HG03045 (cell line): ENCODE results near the gene MC1R.
"Not testable (repeated sequence)": the region's sequence is repeated elsewhere in the genome, so short reads cannot be mapped to it uniquely, and the experiment has no call there.

Experiments
- ATAC-seq: cut with Tn5 transposase; IDR thresholded peaks from one replicate; pipeline ENCODE4 v1.9.1; 2021; ENCODE audit warnings: mild to moderate bottlenecking, moderate library complexity; ENCODE audit not compliant: unreplicated experiment

MC1R gene

DNA sequence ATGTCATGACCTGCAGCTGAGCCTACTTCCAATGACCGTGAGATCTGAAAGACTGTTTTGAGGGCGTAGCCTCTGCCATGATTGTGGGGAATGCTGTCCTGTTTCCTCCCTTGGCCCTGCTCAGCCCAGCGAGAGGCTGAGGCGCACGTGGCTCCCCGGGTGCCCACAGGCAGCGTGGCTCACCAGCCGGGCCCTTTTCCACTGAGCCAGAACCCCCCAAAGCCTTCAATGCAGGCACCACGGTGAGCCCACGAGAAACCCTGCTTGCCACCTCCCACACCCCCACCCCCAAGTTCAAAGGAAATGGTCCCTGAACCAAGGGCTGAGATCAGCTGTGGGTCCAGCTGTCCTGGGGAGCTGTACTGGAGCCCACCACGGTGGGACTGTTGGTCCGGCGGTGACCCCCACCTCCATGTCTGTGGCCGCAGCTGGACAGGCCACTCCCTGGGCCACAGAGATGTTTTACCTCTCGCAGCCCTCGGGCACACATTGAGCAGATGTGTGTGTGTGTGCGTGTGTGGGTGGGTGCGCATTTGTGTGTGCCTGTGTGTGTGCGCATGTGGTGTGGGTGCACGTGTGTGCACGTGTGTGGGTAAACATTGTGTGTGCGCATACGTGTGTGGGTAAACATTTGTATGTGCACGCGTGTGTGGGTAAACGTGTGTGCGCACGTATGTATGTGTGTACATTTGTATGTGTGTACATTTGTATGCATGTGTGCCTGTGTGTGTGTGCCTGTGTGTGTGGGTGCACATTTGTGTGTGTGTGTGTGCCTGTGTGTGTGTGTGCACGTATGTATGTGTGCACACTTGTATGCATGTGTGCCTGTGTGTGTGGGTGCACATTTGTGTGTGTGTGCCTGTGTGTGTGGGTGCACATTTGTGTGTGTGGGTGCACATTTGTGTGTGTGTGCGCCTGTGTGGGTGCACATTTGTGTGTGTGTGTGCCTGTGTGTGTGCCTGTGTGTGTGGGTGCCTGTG, 5.0 kb upstream of the MC1R start:
- ATAC-seq, result no peak

DNA sequence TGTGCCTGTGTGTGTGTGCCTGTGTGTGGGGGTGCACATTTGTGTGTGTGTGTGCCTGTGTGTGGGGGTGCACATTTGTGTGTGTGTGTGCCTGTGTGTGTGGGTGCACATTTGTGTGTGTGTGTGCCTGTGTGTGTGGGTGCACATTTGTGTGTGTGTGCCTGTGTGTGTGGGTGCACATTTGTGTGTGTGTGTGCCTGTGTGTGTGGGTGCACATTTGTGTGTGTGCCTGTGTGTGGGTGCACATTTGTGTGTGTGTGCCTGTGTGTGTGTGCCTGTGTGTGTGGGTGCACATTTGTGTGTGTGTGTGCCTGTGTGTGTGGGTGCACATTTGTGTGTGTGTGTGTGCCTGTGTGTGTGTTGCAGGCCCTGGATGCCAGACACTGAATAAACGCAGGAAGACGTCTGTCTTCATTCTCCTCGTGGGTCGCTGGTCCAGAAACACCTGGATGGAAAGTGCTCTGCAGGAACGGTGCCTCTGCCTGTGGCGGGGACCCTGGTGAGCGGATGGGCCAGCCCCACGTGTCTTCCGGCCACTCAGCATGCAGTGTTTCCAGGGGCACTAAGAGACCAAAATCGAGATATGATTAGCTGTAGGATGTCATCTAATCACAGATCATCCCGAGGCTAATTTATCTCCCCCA, 3.9 kb upstream of the MC1R start:
- not testable (repeated sequence) for ATAC-seq

DNA sequence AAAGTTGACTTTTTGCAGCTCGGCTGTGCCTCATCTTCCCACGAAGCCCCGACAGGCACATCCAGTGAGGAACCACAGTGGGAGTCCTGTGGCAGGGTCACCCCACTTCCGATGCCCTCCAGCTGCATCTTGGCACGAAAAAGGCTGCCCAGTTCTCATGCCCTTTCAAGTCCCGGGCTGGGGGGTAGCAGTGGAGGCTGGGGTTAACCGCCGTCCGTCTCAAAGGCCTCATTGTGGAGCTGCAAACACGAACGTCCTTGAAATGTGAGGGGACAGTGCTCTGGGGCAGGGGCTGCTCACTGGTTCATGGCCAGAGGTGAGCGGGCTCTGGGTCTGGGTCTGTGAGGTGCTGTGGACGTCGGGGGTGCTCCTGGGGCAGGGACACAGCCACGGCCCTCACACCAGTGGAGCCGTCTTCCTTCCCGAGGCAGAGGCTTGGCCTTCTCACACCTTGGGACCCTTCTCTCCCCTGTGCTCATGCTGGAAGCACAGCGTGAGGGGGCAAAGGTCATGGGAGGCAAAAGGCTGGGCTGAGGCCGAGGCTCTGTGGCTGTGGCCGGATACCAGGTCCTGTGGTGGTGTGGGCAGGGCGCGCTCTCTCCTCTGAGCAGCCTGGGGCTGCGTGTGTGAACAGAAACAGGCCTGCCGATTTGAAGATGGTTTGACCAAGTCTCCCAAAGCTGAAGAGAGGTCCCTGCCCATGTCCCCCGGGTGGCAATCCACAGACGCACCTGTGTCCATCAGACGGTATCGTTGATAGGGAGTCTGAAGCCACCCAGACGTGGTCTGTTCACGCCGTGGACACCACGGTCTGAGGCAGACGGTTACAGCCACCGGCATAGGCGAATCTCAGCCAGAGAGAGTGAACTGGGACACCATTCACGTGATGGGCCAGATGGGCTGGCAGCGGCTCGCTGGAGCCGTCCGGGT, 3.1 kb upstream of the MC1R start:
- ATAC-seq, result no peak

DNA sequence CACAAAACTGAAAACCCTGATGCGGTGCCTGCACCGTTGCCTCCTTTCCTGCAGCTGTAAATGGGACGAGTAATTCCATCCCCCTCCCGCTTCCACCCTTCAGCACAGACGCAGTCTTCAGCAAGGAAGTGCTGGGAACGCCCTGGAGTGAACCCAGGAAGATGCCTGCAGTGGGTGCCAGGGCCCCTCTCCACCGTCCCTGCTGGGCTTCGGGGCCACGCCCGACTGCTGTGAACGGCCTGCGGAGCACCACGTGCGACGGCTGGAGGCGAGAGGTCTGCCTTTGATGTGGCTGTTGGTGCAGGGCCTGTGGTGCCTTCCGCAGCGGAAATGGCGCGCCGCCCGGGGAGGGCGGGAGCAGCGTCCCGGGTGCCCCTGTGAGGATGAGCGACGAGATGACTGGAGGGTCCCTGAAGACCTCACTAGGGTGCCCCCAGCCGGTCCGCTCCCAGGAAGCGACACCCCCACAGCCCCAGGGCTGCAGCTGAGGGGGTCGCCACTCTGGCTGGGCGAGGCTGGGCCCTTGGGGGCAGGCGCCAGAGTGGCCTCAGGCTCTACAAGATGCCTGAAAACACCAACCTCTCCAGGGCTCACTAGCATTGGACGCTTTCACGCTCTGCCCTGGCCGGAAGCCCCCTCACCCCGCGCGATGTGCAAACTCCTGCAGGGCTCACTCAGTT, 749 bp upstream of the MC1R start:
- ATAC-seq, result peak; percentile 68

DNA sequence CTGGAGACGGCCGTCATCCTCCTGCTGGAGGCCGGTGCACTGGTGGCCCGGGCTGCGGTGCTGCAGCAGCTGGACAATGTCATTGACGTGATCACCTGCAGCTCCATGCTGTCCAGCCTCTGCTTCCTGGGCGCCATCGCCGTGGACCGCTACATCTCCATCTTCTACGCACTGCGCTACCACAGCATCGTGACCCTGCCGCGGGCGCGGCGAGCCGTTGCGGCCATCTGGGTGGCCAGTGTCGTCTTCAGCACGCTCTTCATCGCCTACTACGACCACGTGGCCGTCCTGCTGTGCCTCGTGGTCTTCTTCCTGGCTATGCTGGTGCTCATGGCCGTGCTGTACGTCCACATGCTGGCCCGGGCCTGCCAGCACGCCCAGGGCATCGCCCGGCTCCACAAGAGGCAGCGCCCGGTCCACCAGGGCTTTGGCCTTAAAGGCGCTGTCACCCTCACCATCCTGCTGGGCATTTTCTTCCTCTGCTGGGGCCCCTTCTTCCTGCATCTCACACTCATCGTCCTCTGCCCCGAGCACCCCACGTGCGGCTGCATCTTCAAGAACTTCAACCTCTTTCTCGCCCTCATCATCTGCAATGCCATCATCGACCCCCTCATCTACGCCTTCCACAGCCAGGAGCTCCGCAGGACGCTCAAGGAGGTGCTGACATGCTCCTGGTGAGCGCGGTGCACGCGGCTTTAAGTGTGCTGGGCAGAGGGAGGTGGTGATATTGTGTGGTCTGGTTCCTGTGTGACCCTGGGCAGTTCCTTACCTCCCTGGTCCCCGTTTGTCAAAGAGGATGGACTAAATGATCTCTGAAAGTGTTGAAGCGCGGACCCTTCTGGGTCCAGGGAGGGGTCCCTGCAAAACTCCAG, 1.1 kb downstream of the MC1R start:
- no peak for ATAC-seq

DNA sequence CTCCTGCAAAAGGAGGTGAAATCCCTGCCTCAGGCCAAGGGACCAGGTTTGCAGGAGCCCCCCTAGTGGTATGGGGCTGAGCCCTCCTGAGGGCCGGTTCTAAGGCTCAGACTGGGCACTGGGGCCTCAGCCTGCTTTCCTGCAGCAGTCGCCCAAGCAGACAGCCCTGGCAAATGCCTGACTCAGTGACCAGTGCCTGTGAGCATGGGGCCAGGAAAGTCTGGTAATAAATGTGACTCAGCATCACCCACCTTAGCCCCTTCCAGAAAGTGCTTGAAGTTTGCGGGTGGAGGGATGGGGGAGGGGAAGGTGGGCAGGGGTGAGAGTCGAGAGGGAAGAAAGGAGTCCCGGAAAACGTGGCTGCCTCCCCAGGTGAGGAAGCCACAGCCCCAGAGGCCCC, 2.1 kb downstream of the MC1R start:
- no peak for ATAC-seq

DNA sequence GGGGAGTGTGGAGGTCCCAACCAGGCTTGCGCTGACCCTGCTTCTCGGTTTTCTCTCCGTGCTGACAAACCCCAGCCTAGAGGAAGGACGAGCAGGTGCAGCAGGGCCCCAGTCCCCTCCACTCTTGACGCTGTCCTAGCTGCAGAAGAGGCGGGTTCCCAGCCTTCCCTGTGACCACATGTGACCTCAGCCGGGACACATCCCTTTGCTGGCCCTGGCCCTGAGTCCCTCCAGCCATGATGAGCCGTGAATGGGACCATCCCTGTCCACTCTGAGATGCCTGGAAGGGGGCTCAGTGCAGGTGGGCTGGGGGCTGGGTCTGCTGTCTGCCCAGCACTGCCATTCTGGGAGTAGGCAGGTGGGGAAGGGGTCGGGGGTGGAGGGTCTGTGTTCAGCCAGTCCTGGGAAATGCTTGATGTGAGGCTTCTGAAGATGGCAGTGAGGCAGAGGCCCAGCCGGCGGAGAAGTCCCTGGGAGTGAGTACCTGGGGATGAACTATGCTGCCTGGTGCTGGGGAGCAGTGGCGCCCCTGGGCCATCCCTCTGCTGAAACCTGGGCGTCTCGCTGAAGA, 2.6 kb downstream of the MC1R start:
- no peak for ATAC-seq

DNA sequence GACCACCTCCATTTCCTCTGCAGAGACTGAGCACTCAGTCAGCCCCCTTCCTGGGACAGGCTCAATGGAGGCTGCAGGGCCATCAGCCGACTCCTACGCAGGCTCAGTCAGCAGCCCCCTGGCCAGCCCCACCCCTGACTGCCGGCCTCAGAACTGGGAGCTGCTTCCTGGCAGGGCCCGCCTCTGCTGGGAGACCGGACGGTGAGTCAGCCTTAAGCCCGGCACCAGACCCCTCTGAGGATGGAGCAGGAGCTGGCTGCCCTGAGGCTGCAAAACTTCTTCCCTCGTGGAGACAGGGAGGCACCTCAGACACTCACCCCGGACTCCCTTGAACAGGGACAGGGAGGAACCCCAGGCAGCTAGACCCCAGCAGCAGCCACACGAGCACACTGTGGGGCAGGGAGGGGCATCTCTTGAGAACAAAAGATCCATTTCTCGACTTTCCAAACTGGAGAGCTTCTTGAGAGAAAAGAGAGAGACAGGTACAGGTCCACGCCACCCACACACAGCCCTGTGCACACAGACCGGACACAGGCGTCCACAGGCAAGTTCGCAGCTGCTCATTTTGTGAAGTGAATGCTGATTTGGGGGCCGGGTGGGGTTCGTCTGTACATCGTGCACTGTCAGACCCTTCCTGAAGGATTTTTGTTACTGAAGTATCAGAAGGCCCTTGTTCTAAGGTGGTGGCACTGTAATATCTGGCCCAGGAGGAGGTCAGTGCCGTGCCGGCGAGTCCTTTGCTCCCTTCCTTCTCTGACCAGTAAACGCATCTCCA, 3.2 kb downstream of the MC1R start:
- no peak for ATAC-seq

DNA sequence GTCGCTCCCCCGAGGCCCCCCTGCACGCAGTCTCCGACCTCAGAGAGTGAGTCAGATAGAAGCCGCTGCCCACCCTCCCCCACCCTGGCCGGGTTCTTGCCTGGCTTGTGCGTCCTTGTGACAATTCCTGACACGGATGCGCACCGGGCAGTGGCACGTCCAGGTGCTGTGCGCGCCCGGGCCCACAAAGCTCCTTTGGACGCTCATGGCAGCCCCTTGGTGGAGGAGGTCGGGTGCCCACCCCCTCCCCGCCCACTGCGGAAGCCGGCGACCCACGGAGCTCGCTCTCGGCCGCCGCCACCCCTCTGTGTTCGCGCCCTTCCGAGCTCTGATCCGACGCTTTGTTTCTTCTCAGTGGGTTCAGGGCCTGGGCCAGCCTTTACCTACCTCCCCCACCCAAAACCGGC, 3.8 kb downstream of the MC1R start:
- no peak for ATAC-seq

DNA sequence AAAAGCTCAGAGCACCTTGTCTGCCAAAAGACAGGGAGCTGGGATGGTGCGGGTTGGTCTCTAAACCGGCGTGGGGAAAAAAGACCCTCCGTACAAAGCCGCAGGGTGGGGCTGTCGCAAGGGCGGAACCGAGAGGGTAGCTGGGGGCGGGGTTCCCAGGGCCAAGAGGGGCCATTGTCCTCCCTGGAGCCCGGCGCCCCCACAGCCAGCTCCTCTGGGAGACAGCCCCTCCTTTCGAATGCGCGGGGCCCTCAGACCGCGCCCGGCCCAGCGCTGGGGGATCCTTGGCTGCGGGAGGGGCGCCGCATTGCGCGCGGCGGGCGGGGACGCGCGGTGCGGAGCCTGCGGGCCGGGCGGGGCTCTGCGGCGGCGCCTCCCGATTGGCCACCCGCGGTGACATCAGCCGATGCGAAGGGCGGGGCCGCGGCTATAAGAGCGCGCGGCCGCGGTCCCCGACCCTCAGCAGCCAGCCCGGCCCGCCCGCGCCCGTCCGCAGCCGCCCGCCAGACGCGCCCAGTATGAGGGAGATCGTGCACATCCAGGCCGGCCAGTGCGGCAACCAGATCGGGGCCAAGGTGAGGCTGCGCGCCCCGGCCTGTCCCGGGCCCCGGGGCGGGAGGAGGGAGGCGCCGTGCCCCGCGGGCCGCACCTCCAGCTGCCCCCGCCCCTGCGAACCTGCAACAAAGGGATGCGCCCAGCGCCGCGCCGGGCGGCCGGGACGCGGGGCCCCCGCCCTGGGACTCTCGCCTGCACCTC, 4.4 kb downstream of the MC1R start, which contains the start of gene TUBB3:
Gene TUBB3, plus strand, starts transcription at position 459 of the 756 bp plus-strand sequence. Its CDS starts 60 bp downstream, at position 519.
- peak; percentile 43 for ATAC-seq

DNA sequence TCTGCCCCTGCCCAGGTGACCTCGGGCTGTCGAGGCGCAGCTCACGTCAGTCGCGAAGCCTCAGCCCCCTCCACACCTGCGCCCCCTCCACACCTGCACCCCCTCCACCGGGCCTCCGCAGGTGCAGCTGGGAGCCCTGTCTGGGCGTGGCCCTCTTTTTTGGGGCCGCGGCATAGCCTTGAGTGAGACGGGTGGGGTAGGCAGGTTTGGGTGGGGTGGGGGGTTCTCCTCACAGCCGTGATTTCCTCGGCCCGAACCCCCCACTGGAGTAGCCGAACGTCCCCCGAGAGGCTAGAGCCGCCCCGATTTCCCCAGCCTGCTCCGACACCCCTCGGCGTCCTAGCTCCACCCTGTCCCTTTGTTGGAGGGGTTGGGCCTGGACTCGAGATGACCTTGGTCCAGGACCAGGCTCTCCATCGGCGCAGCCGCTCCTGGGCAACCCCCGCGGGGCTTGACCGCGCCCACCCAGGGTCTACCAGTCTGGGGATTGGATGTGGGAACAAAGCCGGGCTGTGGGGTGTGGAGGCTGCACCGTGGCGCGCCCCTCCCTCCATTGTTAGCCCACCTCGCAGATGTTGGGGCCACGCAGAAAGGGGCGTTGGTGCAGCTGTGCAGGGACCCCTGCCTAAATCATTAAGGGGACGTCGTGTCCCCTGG, 5.1 kb downstream of the MC1R start:
- ATAC-seq, result no peak

DNA sequence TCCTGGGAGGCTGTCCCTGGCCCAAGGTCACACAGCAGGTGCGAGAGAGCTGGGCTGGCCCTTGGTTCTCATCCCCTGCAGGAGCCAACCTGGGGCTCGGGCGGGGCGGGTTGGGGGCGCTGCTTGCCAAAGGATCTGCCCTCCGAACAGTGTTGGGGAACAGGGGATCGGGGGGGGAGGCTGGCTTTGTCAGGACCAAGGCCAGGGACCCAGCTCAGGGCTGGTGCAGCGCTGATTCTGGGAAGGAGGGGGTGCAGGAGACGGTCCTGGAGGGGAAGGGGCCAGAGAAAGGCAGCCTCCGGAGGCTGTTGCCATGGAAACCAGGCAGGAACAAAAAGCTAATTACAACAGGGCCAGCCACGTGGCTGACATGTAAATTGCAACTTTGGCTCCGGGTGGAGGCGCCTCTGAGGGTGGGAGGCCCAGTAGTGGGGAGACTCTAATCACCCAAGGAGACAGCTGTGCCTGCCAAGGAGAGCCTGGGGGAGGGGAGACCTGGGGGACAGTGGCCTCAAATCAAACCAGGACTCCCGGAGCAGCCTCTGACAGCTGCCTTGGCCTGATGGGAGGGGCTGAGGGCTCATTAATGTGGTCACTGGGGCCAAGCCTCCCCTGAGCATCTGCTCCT, 5.7 kb downstream of the MC1R start:
- no peak for ATAC-seq

DNA sequence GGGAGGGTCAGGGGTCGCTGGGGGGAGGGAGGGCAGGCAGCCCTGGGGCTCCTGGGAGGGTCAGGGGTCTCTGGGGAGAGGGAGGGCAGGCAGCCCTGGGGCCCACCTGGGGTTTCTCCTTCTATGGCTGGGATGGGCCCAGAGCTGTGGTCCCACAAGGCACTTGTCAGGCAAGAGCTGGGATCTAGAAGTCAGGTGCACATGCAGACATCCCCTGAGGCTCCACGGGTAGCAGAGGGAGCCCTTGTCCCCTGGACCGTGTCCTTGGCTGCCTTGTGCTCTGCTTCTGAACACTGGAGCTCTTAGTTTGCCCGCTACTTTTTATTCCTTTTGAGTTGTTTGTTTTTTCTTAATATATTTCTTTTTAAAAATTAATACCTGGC, 6.3 kb downstream of the MC1R start:
- no peak for ATAC-seq

DNA sequence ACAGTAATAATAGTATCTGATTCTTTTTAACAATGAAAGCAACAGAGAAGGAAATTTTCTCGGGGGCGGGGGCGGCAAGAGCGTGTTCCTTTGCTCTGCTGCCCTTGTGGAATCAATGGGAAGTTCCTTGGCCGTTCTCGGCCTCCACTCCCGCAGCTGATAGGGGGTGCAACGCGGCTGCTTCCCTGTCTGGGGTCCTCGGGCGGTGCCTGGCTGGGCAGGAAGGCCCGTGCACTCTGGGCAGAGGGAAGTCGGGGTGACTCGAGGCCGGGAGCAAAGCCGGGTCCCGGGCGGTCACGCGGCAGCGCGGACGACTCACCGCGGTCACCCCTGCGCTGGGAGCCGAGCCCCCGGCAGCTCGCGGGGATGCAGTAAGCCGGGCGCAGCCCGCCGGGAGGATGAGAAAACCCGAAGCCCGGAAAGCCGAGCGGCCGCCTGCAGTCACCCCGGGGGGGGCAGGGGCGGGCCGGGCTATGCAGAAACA, 7.0 kb downstream of the MC1R start:
- peak; percentile 11 for ATAC-seq

DNA sequence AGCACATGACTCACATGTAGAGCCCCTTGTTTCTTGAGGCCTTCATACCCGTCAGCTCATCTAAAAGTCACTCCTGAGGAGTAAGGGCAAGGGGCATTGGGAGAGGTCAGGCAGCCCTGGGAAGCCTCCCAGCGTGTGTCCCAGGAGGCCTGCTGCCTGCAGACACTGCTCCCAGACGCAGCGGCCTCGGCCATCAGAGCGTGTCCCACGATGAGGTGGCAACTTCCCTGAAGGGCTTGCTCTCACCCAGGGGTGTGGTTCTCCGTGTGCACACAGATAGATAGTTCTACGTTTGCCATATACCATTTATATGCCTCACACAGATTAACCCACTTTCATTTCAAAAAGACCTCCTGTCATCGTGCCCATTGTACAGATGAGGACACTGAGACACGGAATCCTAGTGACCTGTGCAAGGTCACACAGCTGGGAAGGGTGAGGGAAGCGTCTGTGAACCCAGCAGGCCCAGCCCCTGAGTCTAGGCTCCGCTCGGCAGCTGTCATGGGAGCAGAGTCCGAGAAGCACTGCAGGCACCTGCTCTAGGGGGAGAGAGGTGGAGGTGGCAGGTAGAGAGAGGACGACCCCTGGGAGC, 12.7 kb downstream of the MC1R start:
- no peak for ATAC-seq

DNA sequence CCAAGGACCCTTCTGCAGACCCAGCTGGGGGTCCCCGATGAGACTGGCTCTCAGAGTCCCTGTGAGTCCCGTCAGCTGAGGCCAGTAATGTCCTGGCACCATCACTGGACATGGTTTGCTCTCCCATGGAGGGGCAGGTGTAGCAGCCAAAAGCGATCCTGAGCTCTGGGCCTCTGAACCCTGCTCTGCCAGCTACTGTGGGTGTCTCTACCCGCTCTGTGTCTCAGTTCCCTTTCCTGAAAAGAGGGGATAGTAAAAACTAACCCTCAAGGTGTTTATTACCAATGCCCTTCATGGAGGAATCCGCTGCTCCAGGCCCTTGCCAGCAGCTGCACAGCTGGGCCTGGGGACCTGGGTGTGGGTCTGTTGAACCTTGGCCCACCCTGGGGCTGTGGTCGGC, 13.3 kb downstream of the MC1R start:
- ATAC-seq, result no peak
